Lung (tissue), 12 donors: ENCODE measurements around the gene KDM6A. TPM values are rescaled to one million over a fixed set of nuclear protein-coding genes. Genes with fewer than 3 reads are reported as not detected.
"Not testable (repeated sequence)": the region's sequence is repeated elsewhere in the genome, so short reads cannot be mapped to it uniquely, and the experiment has no call there.

Experiments
- ATAC-seq: fragments of 200-7000 bp; cut with Tn5 transposase; one replicate; pipeline ENCODE4 v1.9.1; 2020; ENCODE audit warnings: moderate number of reproducible peaks; ENCODE audit not compliant: insufficient read depth, low FRiP score
- DNase-seq, 3 donors: peaks; one replicate each; pipeline ENCODE4 v3.0.0-alpha.2; 2013 to 2017
- H3K27ac ChIP-seq, 2 donors: one replicate each; pipeline ENCODE4 v1.5.1; 2013; ENCODE audit warnings: mild to moderate bottlenecking in 2 of 2, moderate library complexity in 2 of 2, control low read depth in 1 of 2, inconsistent platforms in 1 of 2, low read depth in 1 of 2, low read length in 1 of 2
- H3K27me3 ChIP-seq, 3 donors: one replicate each; pipeline ENCODE4 v1.5.1; 2013; ENCODE audit warnings: low read length in 2 of 3; ENCODE audit not compliant: control insufficient read depth in 3 of 3, insufficient read depth in 3 of 3
- H3K36me3 ChIP-seq, 4 donors: one replicate each; pipeline ENCODE4 v1.5.1; 2013; ENCODE audit warnings: low read length in 4 of 4, mild to moderate bottlenecking in 1 of 4, moderate library complexity in 1 of 4; ENCODE audit not compliant: control insufficient read depth in 4 of 4, insufficient read depth in 4 of 4
- H3K4me1 ChIP-seq, 5 donors: one replicate each; pipeline ENCODE4 v1.5.1; 2013; ENCODE audit warnings: low read length in 5 of 5, mild to moderate bottlenecking in 2 of 5, moderate library complexity in 1 of 5; ENCODE audit not compliant: control insufficient read depth in 5 of 5, insufficient read depth in 5 of 5
- H3K4me3 ChIP-seq: one replicate; pipeline ENCODE4 v1.5.1; 2013; ENCODE audit warnings: mild to moderate bottlenecking, control low read depth, moderate library complexity
- H3K9ac ChIP-seq, 2 donors: one replicate each; pipeline ENCODE4 v1.5.1; 2013; ENCODE audit warnings: low read length in 2 of 2, control low read depth in 1 of 2; ENCODE audit not compliant: insufficient read depth in 1 of 2
- H3K9me3 ChIP-seq, 4 donors: one replicate each; pipeline ENCODE4 v1.5.1; 2013; ENCODE audit warnings: low read length in 3 of 4, mild to moderate bottlenecking in 1 of 4, moderate library complexity in 1 of 4; ENCODE audit not compliant: control insufficient read depth in 4 of 4, insufficient read depth in 3 of 4
- WGBS, 2 donors: extraction: QIAGEN DNeasy Blood & Tissue Kit; methylation state at CpG; one replicate each; pipeline ENCODE4 v1.1.7; 2013; 5-methylcytosine and 5-hydroxymethylcytosine counted together
- polyA plus RNA-seq, 2 donors: library from polyadenylated mRNA; stranded (reverse); fragments of 200-250 nt; gene quantifications; one replicate each; pipeline ENCODE4 v1.2.1, GENCODE V29; 2013
- total RNA-seq, 2 donors: library from RNA; depleted of rRNA in 1 of 2; stranded (reverse); fragments of >200 nt in 1 of 2; gene quantifications; one replicate each; pipeline ENCODE4 v1.2.1, GENCODE V29; 2014 to 2021
- TF ChIP-seq, protein P1 (sequence below): IDR thresholded peaks from 2 replicates; pipeline ENCODE4 v1.5.1; 2012; ENCODE audit warnings: mild to moderate bottlenecking; ENCODE audit errors: control extremely low read depth, extremely low read depth
- donor health status: control.
- donor health status: control.
- donor health status: Bipolar disorder and iron deficiency.
- donor health status: healthy.
- donor health status: DM: yes; HTN: yes; CAD: no.

The KDM6A gene
- total and polyA plus RNA-seq, 4 donors: 7.6 to 141 (median 23.5) TPM

DNA sequence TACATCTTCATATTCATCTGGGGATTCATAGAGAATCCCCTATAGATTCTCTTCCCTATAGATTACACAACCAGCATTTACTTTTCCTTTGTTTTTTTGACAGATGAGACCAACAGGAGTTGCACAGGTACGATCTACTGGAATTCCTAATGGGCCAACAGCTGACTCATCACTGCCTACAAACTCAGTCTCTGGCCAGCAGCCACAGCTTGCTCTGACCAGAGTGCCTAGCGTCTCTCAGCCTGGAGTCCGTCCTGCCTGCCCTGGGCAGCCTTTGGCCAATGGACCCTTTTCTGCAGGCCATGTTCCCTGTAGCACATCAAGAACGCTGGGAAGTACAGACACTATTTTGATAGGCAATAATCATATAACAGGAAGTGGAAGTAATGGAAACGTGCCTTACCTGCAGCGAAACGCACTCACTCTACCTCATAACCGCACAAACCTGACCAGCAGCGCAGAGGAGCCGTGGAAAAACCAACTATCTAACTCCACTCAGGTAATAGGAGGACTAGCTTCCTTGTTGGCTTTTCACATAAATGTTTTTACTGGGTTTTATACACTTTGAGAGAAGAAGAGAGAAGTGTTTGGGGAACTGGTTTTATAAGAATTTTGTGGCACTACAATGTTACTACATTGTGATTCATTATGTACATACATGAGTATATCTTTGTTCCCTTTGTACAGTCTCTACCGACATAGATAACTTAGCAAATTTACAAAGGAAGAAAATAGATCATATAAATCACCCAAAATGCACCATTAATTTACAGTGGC lies 190.5 kb downstream of the KDM6A start:
- Histone ChIP-seq H3K9me3 (no peaks in the 10 kb centered on the region), H3K27ac (no peak overlapping the region), H3K36me3 (peaks cover 0 to 41% (median 12%) of the 10 kb centered on the region in 4 donors), H3K9ac (no peak overlapping the region), H3K4me1 (peaks cover 0 to 9% (median under 1%) of the 10 kb centered on the region in 5 donors), H3K4me3 (no peak overlapping the region), H3K27me3 (no peaks in the 10 kb centered on the region)
- DNase-seq: no peak
- WGBS, 2 donors: 93 to 94% methylated on average over 11 of the region's 11 CpGs
- TF ChIP-seq, protein P1, sequence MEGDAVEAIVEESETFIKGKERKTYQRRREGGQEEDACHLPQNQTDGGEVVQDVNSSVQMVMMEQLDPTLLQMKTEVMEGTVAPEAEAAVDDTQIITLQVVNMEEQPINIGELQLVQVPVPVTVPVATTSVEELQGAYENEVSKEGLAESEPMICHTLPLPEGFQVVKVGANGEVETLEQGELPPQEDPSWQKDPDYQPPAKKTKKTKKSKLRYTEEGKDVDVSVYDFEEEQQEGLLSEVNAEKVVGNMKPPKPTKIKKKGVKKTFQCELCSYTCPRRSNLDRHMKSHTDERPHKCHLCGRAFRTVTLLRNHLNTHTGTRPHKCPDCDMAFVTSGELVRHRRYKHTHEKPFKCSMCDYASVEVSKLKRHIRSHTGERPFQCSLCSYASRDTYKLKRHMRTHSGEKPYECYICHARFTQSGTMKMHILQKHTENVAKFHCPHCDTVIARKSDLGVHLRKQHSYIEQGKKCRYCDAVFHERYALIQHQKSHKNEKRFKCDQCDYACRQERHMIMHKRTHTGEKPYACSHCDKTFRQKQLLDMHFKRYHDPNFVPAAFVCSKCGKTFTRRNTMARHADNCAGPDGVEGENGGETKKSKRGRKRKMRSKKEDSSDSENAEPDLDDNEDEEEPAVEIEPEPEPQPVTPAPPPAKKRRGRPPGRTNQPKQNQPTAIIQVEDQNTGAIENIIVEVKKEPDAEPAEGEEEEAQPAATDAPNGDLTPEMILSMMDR: no peak
- no peak for ATAC-seq

DNA sequence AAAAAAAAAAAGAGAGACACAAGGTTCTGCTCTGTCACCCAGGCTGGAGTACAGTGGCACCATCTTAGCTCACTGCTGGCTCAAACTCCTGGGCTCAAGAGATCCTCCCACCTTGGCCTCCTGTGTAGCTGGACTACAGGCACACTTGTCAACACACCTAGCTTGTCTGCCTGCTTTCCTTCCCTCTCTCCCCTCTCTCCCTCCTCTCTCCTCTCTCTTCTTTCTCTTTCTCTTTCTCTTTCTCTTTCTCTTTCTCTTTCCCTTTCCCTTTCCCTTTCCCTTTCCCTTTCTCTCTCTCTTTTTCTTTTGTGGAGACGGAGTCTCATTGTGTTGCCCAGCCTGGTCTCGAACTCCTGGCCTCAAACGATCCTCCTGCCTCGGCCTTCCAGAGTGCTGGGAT lies 195.6 kb downstream of the KDM6A start:
- WGBS, 2 donors: 83 to 96% methylated on average over 4 of the region's 4 CpGs
- no peak overlapping the region for H3K27ac ChIP-seq
- no peak overlapping the region for H3K4me3 ChIP-seq
- no peaks in the 10 kb centered on the region for H3K27me3 ChIP-seq
- TF ChIP-seq, protein P1: no peak
- H3K36me3 ChIP-seq: peaks cover 3 to 33% (median 12%) of the 10 kb centered on the region in 4 donors
- H3K9ac ChIP-seq: no peak overlapping the region
- DNase-seq (no peak), ATAC-seq (no peak)
- peaks cover 0 to 9% (median 2%) of the 10 kb centered on the region in 5 donors for H3K4me1 ChIP-seq
- no peaks in the 10 kb centered on the region for H3K9me3 ChIP-seq

DNA sequence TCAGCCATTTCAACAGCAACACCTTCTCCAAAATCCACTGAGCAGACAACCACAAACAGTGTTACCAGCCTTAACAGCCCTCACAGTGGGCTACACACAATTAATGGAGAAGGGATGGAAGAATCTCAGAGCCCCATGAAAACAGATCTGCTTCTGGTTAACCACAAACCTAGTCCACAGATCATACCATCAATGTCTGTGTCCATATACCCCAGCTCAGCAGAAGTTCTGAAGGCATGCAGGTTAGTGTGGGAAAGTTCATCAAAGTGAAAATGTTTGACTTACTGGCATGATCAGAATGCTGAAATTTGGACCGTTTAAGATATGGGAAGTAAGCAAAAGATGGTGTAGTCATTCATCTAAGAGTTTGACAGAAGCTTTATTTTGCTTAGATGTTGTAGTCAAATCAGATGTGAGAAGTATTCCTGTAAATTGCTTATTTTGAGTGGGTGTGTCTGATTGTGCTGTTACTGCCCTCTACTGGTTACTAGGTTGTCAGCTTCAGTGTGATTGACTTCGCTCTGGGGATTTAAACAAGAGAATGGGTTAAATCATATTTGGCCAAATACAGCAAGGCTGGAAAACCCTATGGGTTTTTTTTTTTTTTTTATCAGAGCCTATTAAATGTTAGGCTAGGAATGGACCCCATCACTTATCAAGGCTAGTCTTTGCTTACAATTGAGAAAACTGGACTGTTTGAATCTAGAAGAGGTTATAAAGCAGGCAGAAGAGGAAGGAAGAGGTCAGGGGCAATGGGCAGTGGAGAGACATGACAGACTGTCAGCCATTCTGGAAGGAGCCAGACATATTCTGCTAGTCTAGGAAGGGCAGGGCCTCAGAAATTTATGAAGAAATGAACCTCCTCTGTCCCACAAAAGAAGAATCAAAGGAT lies 197.4 kb downstream of the KDM6A start:
- H3K9ac ChIP-seq: no peak overlapping the region
- ATAC-seq (peak; percentile 58), DNase-seq (peak; percentile 16 to 77 (median 55))
- H3K36me3 ChIP-seq: peaks cover 3 to 19% (median 7%) of the 10 kb centered on the region in 4 donors
- no peaks in the 10 kb centered on the region for H3K27me3 ChIP-seq
- peak overlapping the region in 1 of 2 donors; percentile 17 for H3K27ac ChIP-seq
- 25 to 29% methylated on average over 2 of the region's 2 CpGs for WGBS, 2 donors
- peaks cover 0 to 9% (median 2%) of the 10 kb centered on the region in 5 donors for H3K4me1 ChIP-seq
- TF ChIP-seq, protein P1: peak; percentile 46
- H3K4me3 ChIP-seq: no peak overlapping the region
- H3K9me3 ChIP-seq: no peaks in the 10 kb centered on the region

DNA sequence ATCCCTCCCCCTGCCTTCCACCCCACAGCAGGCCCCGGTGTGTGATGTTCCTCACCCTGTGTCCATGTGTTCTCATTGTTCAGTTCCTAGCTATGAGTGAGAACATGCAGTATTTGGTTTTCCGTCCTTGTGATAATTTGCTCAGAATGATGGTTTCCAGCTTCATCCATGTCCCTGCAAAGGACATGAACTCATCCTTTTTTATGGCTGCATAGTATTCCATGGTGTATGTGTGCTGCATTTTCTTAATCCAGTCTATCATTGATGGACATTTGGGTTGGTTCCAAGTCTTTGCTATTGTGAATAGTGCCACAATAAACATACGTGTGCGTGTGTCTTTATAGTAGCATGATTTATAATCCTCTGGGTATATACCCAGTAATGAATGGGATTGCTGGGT lies 200.0 kb downstream of the KDM6A start:
- not testable (repeated sequence) for DNase-seq, H3K9ac ChIP-seq, H3K4me3 ChIP-seq, H3K9me3 ChIP-seq, H3K27me3 ChIP-seq, H3K27ac ChIP-seq, ATAC-seq, H3K4me1 ChIP-seq
- WGBS, 2 donors: 80 to 91% methylated on average over 4 of the region's 4 CpGs
- H3K36me3 ChIP-seq: peaks cover 3 to 19% (median 7%) of the 10 kb centered on the region in 4 donors
